Epithelial cell of proximal tubule (primary cell): ENCODE measurements around the gene DST. TPM values are rescaled to one million over a fixed set of nuclear protein-coding genes. Genes with fewer than 3 reads are reported as not detected.

Experiments used
- DNase-seq: peaks from one replicate; pipeline ENCODE4 v3.0.0-alpha.2; 2011; ENCODE audit warnings: low read depth
- H3K4me3 ChIP-seq: 2 replicates; pipeline ENCODE4 v1.5.1; 2011; ENCODE audit warnings: low read depth, mild to moderate bottlenecking, low read length
- CTCF ChIP-seq: conservative IDR thresholded peaks from 2 replicates; pipeline ENCODE4 v1.5.1; 2012; ENCODE audit warnings: low read depth, mild to moderate bottlenecking, low read length
- total RNA-seq: library from RNA; depleted of rRNA; stranded (reverse); fragments of >200 nt; gene quantifications from 2 replicates; pipeline ENCODE4 v1.2.3, GENCODE V29; 2015

The DST gene
- total RNA-seq, 1 donor from 2014 or later, result 97.7 TPM

GRCh38 chr6:56475736-56476457, 166.8 kb downstream of the DST start:
- DNase-seq, result no peak
- no peak overlapping the region for H3K4me3 ChIP-seq
- TF ChIP-seq CTCF, result no peak

GRCh38 chr6:56474532-56474931, 168.2 kb downstream of the DST start:
- TF ChIP-seq CTCF, result no peak
- no peak for DNase-seq
- no peak overlapping the region for H3K4me3 ChIP-seq

GRCh38 chr6:56463443-56463842, 179.2 kb downstream of the DST start:
- TF ChIP-seq CTCF, result no peak
- DNase-seq, result no peak
- no peak overlapping the region for H3K4me3 ChIP-seq

GRCh38 chr6:56459030-56459805, 183.5 kb downstream of the DST start:
- H3K4me3 ChIP-seq, result no peak overlapping the region
- no peak for DNase-seq
- no peak for TF ChIP-seq CTCF

- H3K4me3 ChIP-seq, result no peak overlapping the region
- no peak for TF ChIP-seq CTCF
- DNase-seq, result no peak
Observed at GRCh38 chr6:56458324-56458884, 184.3 kb downstream of the DST start.

GRCh38 chr6:56456785-56457184, 185.9 kb downstream of the DST start:
- no peak for TF ChIP-seq CTCF
- H3K4me3 ChIP-seq, result no peak overlapping the region
- no peak for DNase-seq
